HG03196 (cell line): ENCODE data around the gene HHATL.

Source experiments
- ATAC-seq: cut with Tn5 transposase; IDR thresholded peaks from one replicate; pipeline ENCODE4 v1.9.1; 2021; ENCODE audit not compliant: unreplicated experiment

Gene HHATL

DNA sequence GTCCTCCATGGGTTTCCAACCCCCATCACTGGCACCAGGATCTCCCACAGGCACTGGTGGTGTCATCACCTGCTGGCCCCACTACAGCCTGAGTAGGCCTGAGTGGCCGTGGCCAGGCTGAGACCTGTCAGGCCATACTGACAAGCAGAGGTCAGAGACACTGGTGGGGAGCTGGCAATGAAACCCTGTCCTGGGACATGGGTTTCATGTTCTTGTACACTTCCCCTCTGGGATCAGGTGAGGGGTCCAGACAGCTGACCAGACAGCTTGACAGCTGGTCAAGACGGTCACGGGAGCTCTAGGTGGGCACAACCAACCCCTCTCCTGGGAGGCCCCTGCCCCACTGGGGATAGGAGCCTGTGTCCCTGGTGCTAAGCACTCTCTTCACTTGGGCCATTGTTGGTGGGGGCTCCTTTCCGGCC is 36.0 kb downstream of the HHATL start:
- ATAC-seq: no peak

DNA sequence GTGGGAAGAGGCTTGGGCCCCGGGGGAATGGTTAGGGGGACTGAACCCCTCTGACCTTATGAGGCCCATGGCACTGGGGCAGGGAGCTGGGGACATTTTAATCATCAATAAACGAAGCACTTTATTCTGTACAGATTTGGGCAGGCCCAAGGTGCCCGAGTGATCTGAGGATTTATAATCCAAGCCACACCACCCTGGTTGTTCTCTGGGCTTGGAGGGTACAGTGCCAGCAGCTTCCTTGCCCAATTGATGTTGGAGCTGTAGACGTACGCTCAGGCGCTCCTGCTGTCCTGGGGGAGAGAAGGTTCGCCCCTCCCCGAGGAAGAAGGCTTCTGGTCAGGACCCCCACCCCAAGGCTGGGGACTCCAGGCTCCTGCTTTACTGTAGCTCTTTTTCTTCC is 36.6 kb downstream of the HHATL start:
- no peak for ATAC-seq

DNA sequence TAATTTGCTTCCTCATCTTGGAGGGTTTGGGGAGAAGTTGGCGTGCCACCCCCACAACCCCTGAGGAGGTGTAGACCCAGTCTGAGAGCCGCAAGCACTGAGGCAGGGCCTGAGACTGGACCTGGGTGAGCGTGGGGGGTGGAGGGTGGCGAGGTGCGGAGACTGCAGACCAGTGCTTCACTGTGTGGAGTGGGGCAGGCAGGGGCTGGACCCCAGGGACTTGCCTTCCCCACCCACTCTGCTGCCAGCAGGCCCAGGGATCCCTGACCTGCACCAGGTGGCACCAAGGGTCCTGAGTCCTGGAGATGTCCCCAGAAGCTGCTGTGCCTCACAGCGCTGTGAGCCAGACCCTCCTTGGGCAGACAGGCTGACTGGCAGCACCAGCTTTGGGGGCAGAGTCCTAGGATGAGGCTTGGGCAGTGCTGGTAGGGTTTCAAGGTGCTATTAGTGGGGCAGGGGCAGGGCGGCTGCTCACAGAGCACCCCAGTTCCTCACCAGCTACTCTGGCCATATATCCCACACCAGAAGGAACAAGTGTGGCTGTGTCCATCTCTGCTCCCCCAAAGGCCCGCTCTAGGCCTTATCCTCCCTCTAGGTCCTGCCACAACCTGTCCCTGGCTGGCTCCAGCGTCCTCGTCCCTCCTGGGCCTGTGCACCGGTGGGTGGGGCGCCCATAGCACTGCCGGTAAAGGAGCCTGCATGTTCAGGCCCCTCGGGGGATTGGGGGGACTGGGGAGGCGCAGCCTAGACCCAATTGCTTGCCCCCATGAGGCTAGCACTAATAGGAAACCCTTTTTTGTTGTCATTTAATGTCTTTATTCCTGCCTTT is 37.3 kb downstream of the HHATL start:
- no peak for ATAC-seq

DNA sequence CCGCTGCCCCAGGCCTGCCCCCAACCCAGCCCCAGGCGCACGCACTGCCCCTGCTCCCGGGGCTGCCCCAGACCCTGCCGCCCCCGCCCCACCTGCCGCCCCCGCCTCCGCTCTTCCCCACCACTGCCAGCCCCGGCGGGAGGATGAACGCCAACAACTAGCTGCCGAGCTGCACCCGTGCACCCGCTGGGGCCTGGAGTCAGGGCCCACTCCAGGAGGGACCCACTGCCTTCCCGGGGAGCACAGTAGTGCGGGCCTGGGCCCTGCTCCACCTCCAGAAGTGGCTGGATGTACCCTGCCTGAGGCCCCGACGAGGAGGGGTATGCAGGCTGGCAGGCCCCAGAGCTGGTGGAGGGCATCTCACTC is 38.2 kb downstream of the HHATL start:
- no peak for ATAC-seq

DNA sequence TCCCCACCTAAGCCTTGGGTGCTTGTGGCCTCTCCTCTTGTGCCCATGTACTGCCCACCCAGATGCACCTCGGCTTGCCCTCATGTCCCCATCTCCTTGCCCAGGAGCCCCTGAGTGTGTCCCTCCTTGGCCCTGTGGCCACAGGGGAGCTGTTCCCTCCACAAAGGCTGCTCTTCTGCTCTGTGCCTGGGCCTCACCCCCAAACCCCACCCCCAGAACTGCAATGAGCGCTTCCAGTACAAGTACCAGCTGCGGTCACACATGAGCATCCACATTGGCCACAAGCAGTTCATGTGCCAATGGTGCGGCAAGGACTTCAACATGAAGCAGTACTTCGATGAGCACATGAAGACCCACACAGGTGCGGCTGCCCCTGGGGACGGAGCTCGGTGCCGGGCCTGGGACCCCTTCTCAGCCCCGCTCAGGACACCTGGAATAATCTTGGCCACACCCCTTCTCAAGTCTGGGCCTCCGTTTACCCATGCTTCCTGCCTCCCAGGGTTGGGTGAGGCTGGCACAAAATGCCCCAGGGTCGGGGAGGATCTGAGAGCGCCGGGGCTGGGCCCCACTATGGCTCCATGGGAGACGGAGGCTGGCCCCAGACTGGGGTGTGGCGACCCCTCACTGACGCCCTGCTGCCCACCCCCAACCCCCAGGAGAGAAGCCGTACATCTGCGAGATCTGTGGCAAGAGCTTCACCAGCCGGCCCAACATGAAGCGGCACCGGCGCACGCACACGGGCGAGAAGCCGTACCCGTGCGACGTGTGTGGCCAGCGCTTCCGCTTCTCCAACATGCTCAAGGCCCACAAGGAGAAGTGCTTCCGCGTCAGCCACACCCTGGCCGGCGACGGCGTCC is 38.8 kb downstream of the HHATL start:
- no peak for ATAC-seq

DNA sequence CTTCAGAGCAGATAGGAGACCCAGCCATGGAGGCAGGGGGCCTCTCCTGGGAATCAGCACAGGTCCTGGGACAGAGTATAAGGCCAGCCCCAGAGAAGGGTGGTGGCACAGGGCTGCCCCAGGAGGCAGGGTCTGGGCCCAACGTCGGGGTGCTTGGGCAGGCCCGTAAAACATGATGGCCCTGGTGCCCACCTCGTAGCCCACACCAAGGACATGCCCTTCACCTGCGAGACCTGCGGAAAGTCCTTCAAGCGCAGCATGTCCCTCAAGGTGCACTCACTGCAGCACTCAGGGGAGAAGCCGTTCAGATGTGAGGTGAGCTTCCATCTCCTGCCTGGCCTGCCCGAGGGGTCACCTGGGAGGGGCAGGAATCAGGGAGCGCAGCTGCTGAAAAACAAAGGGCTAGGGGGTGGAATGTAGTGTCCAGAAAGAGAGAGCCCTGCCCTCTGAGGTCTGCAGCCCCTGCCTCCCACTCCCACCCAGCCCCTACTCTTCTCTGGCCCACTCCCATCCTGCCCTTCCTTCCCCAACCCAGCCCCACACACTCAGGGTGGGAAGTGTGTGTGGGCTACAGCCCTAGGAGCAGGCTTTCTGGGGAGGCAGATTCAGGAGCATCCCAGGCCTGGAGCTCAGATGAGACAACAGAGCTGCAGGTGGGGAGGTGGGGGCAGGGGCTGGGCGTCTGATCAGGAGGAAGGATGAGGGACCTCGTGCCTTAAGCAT is 39.6 kb downstream of the HHATL start:
- no peak for ATAC-seq

DNA sequence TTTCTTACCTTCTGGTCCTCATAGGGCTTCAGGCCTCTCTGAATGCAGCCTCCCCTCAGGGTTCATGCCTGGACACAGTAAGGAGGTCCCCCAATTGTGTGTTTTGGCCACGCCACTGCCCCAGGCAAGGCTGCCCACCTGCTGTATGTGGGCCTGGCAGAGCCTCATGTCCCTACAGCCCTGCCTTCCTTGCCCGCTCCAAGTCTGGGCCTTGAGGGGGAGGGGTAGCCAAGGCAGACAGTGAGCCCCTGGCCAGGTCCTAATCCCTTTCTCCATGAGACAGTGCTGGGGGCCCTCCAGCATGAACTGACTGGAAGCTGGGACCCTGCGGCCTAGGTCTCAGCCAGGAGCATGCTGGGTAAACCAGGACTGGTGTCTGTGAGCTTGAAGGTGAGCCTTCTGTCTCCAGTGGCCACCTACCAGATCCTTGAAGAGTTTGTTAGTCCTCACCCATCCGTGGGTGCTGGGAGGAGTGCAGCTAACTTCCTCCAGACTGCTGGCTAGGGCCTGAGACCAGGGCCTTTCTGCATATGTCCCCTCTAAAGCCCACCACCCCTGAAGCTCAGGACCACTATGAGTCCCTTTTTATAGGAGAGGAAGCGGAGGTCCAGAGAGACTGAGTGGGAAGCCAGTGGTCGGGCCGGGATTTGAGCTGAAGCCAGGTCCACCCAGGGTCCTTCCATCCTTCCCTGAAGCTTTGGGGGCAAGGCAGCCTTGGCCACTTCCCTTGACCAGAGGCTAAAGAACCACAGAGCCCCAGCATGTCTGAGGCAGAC is 40.4 kb downstream of the HHATL start:
- no peak for ATAC-seq

DNA sequence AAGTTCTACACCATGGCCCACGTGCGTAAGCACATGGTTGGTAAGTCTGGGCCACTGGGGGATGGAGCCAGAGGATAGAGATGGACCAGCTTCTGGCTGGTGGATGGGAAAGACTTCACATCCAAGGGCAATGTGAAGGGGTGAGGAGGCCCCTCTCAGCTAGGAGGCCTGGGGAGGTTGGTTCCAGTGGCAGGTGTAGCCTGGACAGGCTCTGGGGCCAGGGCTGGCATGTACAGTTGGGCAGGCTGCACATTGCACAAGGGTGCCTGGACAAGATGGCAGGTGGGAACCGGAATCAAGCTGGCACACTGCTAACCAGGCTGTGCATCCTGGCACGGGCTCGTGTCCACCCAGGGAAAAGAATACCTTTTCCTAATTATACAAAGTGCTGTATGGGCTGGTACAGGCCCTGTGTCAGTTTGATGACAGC is 41.0 kb downstream of the HHATL start:
- no peak for ATAC-seq

DNA sequence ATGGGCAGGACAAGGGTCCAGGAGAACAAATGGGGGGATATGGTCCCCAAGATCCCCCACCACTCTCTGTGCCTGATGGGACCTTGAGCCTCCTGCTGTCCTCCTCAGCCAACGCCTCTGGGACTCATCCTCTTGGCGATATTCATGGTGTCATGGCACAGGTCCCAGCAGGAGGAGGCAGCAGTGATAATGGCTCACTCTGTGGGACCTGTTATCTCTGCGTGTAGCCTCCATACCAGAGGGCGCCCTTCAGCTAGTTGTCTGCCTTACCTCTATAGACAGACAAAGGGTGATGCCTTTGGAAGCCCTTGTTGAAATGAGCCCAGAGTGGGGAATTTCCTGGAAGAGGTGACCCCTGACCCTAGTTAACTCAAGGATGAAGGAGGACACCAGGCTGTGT is 41.7 kb downstream of the HHATL start:
- ATAC-seq: no peak

DNA sequence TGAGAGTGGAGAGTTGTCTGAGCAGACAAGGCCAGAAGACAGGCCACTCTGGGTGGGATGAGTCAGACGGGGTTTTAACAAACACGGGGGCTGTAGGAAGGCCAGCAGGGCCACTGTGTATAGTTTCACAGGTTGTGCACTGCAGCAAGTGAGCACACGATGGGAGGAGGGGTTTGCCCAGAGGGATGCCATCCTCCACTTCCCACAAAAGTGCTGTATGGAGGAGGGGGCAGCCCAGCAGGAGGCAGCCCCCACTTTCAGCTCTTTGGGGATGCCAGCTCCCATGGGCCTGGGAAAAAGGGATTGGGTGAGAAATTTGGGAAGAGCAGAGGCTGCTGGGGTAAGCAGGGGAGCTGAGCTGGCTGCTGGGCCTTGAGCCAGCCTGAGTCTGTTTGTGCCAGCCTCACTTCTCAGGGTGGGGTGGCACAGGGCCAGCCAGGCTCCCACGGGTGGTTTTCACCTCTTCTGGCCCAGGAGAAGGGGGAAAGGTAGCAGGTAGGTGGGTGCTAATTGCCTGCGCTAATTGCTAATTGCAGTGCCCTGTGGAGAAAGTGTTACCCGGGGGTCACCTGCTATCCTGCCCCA is 42.4 kb downstream of the HHATL start:
- ATAC-seq: no peak

DNA sequence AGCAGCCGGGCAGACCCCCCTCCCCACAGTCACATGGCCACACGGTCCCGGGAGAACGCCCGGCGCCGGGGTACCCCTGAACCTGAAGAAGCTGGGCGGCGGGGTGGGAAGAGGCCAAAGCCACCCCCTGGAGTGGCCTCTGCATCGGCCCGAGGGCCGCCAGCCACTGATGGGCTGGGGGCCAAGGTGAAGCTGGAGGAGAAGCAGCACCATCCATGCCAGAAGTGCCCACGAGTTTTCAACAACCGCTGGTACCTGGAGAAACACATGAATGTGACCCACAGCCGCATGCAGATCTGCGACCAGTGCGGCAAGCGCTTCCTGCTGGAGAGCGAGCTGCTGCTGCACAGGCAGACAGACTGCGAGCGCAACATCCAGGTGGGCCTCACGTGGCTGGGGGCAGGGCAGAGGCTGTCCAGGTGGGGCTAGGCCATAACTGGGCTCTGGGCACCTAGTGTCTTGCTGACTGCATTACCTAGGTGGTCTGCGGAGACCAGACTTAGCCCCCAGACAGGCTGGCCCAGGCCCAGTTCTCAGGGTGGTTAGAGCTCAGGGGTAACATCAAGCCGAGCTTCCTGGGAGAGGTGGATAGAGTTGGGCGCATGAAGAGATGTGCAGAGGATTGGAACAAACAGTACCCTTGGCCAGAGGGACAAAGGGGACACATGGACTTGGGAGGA is 43.0 kb downstream of the HHATL start:
- no peak for ATAC-seq

DNA sequence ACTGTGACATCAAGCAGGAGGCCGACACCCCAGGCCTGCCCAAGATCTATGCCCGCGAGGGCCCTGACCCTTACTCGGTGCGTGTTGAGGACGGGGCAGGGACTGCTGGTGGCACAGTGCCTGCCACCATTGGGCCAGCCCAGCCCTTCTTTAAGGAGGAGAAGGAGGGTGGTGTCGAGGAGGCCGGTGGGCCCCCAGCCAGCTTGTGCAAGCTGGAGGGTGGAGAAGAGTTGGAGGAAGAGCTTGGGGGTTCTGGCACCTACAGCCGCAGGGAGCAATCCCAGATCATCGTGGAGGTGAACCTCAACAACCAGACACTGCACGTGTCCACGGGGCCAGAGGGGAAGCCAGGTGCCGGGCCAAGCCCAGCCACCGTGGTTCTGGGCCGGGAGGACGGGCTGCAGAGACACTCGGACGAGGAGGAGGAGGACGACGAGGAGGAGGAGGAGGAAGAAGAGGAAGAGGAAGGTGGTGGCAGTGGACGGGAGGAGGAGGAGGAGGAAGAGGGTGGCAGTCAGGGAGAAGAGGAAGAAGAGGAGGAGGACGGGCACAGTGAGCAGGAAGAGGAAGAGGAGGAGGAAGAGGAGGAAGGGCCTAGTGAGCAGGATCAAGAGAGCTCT is 43.7 kb downstream of the HHATL start:
- ATAC-seq: no peak

DNA sequence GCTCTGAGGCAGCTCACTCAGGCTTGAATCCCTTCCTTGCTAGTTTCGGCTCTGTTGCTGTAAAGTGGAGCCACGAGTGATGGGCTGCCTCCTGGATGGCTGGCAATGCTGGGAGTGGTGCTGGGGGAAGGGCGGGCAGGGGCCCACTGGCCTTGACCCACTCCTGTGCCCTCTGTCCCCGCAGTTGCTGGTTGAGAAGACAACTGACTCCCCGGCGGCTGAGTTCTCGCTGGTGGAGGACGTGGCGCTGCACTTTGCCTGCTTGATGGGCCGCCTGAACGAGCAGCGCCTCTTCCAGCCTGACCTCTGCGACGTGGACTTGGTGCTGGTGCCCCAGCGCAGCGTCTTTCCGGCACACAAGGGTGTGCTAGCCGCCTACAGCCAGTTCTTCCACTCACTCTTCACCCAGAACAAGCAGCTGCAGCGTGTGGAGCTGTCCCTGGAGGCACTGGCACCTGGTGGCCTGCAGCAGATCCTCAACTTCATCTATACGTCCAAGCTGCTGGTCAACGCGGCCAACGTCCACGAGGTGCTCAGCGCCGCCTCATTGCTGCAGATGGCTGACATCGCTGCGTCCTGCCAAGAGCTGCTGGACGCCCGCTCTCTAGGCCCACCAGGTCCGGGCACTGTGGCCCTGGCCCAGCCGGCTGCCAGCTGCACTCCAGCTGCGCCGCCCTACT is 44.4 kb downstream of the HHATL start:
- ATAC-seq: no peak

DNA sequence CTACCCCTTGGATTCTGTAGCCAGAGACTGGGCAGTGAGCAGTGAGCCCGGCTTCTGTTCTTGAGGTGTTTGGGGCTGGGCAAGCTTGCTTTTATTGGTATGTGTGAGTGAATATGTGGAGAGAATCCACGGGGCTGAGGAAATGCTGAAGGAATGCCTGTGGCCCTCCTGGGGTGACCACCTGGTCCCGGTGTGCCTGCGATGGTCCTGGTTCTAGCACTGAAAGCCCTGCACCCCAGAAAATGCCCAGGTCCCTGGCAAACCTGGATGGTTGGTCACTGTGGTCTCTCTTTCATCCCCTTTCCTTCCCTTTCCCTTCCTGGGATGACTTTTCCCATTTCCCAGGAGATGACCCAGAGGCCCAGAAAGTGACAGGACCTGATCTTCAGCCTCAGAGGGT is 44.9 kb downstream of the HHATL start:
- ATAC-seq: no peak

DNA sequence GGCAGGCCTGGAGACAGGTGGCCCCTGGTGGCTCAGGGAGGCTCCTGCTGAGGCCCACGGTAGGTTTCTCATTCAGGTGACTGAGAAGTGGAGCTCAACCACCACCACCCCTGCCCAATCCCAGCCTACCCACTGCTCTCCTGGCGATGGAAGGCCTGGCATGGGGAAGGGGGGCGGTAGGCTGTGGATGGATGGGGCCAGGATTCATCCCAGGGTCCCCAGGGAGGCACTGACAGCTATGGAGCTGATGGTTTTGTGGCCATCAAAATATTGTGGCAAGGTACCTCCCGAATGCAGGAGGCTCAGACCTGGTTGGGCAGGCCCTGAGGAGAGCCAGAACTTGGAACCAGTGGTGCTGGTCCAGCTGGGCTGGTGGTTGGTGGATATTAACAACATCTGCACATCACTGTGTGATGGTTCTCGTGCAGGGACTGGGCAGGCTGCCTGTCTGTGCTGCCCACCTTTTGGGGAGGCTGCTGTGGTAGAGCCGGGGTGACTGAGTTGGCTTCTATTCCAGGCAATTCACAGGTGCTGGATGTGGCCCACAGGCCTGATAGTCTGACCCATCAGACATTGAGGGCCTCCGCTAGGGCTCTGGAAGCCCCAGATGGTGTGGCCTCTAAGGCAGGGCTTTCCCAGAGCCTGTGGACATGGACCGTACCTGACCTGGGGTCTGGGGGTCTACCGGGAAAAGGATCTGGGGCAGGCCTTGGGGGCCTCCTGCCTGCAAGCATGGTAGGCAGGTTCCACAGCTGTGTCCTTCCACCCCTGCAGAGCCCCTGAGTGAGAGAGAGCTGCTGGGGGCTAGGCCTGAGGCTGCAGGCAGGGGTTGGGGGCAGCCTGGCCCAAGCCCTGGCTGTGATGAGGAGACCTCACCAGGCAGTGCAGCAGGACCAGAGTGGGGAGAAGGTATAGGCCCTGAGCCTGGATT is 45.7 kb downstream of the HHATL start:
- ATAC-seq: no peak

DNA sequence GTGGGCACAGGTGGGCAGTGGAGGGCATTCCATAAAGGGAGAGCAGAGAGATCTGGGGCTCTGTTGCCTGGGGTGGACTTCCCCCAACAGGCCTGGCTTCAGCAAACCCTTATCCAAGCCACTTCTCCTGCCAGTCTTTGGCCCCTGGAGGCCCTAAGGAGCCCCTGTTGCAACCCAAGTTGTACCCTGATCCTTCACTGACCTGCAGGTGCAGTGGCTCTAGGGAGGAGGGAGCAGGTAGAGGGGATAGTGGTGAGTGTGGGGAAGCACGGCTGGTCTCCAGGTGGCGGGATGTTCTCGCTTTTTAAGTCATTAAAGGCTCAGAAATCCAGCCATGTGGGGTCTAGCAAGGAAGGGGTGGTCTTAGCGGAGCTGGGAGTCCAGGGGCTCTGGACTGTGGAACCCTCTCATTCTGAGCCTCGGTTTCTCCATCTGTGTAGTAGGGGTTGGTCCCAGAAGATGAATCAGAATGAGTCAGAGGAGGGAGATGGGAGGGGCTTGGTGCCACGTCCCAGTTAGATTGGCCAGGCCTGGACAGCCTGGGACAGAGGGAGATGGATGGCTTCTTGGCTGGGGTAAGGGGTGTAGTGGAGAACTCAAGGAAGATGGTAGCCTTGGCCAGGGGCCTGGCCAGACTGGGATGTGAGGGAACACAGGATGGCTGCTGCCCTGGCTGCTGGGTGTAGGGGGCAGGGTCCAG is 46.5 kb downstream of the HHATL start:
- no peak for ATAC-seq

DNA sequence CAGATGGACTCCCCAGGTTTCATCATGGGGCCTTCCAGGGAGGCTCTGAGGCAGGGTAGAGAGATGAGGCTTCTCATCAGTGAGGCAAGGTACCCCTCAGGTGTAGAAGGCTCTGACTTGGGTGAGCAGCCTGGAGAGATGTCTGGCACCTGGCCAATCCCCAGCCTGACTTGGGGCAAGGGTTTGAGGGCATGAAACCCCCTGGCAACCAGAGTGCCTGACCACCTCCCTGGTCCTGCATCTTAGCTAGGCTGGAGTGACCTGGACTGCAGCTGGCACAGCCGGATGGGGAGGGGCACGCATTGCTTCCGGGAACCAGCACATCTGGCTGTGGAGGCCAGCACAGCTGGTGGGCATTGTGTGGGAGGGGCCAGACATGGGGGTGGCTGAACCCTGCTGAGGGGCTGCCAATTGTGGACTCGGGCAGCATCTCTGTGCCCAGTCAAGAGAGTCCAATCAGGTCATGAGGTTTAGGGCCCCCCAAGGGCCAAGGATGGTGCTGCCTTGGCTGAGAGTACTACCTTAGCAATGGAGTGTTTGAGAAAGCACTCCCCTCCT is 47.2 kb downstream of the HHATL start:
- no peak for ATAC-seq
